Stimulated activated CD8-positive, alpha-beta memory T cell treated with anti-CD3 and anti-CD28 coated beads, Interleukin-15, amount 100 ng/mL, for 48 hours (primary cell): ENCODE measurements around the gene CHI3L1.

Experiments used
- DNase-seq, 2 donors: peaks; one replicate each; pipeline ENCODE4 v3.0.0-alpha.2; 2020; ENCODE audit warnings: low read depth in 2 of 2

CHI3L1 gene

DNA sequence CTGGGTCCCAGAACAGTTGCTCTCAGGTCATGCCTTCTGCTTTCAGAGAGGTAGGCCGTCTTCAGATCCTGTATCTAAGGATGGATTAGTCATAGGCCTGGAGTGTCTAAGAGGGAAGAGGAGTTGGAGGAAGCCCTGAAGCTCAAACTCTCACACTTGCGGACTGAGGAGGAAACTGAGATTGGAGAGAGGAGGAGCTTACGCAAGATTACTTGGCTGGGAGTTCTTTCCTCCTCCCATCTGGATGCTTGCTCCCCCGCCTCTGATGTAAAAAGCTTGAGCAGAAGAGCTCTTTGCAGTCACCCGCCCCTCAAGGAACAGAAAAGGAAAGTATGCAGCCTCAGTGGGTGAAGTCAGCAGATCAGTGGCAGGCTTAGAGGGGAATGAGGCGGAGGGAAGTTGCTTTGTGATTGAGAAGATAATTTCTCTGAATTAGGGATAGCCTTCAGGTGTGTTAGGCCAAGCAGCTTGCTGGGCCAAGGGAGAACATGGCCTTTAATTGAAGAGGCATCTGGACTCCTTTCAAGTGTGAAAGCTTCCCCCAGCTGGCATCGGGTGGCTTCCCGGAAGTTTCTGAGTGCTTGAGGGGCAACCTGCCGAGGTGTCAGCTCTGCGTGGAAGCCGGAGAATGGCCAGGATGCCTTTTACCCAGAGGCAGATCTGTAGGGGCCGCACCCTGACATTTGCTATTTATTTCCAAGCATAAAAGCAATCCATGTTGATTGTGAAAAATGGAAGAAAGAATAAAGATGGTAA is 52.4 kb downstream of the CHI3L1 start:
- DNase-seq, result no peak

DNA sequence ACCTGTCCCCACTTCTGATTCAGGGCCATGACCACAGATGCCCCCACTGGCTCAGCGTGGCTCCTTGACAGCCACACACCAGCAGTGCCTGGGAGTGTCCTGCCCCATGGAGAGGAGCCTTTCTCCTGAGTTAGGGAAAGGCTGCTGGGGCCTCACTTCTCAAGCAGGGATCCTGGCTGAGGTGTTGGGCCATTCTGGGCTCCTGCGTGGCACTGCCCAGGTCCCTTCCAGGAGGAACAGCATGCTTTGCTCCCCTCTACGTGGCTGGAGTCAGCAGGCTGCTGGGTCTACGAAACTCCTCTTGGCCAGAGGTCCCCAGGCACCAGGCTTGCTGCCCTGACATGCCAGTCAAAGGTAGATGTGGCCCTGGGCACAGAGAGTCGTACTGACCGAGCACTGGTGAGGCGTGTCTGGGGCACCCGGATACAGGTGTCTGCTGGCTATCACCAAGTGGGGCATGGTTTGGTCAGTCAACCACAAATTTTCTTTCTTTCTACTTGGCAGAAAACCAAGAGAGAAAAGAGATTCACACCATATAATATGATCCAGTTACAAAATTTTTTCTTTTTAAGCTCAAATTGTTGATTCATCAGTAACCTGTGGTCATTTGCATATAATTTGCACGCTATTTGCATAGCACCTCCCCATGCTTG is 54.8 kb downstream of the CHI3L1 start:
- DNase-seq, result no peak

DNA sequence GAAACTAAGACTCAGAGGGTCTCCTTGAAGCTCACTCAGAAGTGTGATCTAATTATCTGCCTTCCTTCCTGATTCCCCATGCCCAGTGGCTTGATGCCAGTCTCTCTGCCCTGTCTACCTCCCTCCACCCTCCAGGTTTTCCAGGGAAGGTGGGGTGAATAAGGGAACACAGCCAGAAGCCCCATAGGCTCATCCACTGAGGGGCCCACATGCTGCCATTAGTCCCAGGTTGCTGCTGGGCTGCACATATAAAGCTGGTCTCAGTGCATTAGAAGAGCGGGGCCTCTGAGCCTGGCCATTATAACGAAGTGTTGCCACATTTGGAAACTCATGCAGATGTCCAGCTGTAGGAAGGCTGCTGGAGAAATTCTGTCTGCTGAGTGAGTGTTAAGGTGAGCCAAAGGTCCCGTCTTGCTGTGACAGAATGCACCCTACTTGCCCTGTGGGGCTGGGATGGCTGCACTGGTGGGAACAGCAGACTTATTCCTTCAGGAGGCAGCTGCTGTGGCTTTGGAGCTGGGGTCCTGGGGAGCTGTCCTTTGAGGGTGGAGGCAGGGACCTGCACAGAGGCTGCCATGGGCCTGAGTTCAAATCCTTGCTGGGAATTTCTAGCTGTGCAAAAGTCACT is 56.0 kb downstream of the CHI3L1 start:
- no peak for DNase-seq

DNA sequence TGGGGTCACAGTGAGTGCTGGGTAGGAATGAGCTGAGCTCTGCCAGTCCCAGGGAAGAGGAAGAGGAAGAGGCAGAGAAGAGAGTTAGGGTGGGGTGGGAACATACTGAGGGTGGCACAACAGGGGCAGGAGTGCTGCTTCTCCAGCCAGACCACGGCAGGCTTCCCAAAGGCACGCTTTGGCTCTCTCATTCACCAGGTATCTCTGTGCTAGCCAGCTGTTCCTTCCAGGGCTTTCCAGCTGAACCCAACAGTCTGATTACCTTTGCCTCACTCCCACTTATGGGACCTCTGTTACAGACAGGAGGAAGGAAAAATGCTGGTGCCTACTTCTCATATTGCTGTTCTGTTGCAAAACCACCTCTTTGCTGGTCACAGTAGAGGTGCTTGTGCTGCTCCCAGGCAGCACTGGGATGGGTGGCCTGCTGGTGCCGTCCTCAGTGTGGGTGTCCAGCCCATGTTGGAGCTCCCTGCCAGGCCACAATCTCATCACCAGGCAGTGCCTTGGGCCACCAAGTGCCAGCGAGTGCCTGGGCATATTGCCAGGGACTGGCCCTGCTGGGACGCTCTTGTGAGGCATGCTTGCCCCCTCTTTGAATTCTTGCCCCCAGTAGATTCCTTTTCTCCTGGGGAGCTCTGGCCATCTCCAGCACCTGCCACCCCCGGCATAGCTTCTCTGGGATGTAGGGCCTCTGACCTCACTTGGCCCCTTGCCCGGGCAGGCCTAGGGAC is 56.8 kb downstream of the CHI3L1 start:
- DNase-seq, result no peak
